Germinal center (tissue), 1 donor: ENCODE results near the gene LY6G6C.

Experiments
- DNase-seq: peaks from one replicate; pipeline ENCODE4 v3.0.0; 2012; ENCODE audit warnings: mixed read lengths, low spot score

The LY6G6C gene

GRCh38 chr6:31680226-31681134 is 41.1 kb downstream of the LY6G6C start, which contains the start of gene LY6G5C:
LY6G5C (minus strand) TSS chr6:31681067; CDS start chr6:31680373, 694 bp downstream.
- DNase-seq = no peak

- DNase-seq = no peak
Measured at GRCh38 chr6:31677955-31678354, 43.6 kb downstream of the LY6G6C start.

- DNase-seq = no peak
Measured at GRCh38 chr6:31676904-31677303, 44.6 kb downstream of the LY6G6C start.

GRCh38 chr6:31676322-31676903 is 45.1 kb downstream of the LY6G6C start:
- DNase-seq = no peak

GRCh38 chr6:31669676-31670075 is 51.9 kb downstream of the LY6G6C start, which contains the start of gene LY6G5B:
LY6G5B (plus strand) TSS chr6:31669976; CDS start chr6:31670951, 975 bp downstream.
- no peak for DNase-seq
